Caco-2 (cell line): Measurements from ENCODE around the gene AGMAT. TPM values are rescaled to one million over a fixed set of nuclear protein-coding genes. Genes with fewer than 3 reads are reported as not detected.

Source experiments
- BruUV-seq: library from RNA; stranded (reverse); fragments of 400-500 nt; replicated peaks from 2 replicates; lab custom pipeline; 2021; lab: Mats Ljungman, UMichigan
- CTCF ChIA-PET: fragments of 300-600 bp; sonication (Branson Sonifier 250); formaldehyde crosslinking; loops from one replicate; lab custom pipeline; 2022; ENCODE audit warnings: antibody characterized with exemption; lab: Charles Lee
- POLR2A ChIA-PET: fragments of 300-600 bp; sonication (Branson Sonifier 250); formaldehyde crosslinking; loops from one replicate; lab custom pipeline; 2022; ENCODE audit warnings: antibody characterized with exemption; lab: Charles Lee
- DNase-seq, 2 experiments: peaks; one replicate each; pipeline versions ENCODE4 v3.0.0 to v3.0.0-alpha.2; 2020 to 2022
- H3K27me3 ChIP-seq: replicated peaks from 2 replicates; pipeline ENCODE4 v1.6.0; 2011; ENCODE audit warnings: low read length; ENCODE audit not compliant: control insufficient read depth, insufficient read depth
- H3K36me3 ChIP-seq: 2 replicates; pipeline ENCODE4 v1.5.1; 2011; ENCODE audit warnings: low read length; ENCODE audit not compliant: control insufficient read depth, insufficient read depth
- H3K4me1 ChIP-seq: fragments of 250-450 bp; sonication (Bioruptor Pico); 2 replicates; pipeline ENCODE4 v1.5.1; 2020; ENCODE audit warnings: mild to moderate bottlenecking
- H3K4me3 ChIP-seq: 2 replicates; pipeline ENCODE4 v1.5.1; 2011; ENCODE audit warnings: low read depth, mild to moderate bottlenecking, control low read depth, low read length
- H3K9me3 ChIP-seq: fragments of 250-450 bp; sonication (Bioruptor Pico); 2 replicates; pipeline ENCODE4 v1.5.1; 2020; ENCODE audit warnings: mild to moderate bottlenecking, moderate library complexity
- H3K27ac Mint-ChIP-seq: one replicate; pipeline ENCODE4 v1.8.0; 2022; ENCODE audit warnings: mixed read lengths; ENCODE audit not compliant: unreplicated experiment
- H3K27me3 Mint-ChIP-seq: one replicate; pipeline ENCODE4 v1.8.0; 2022; ENCODE audit warnings: mixed read lengths; ENCODE audit not compliant: insufficient read depth, unreplicated experiment
- H3K36me3 Mint-ChIP-seq: one replicate; pipeline ENCODE4 v1.8.0; 2022; ENCODE audit warnings: mild to moderate bottlenecking, mixed read lengths; ENCODE audit not compliant: insufficient read depth, unreplicated experiment
- H3K4me1 Mint-ChIP-seq: one replicate; pipeline ENCODE4 v1.8.0; 2022; ENCODE audit warnings: low read depth, mixed read lengths; ENCODE audit not compliant: unreplicated experiment
- H3K4me3 Mint-ChIP-seq: one replicate; pipeline ENCODE4 v1.8.0; 2022; ENCODE audit warnings: mild to moderate bottlenecking, moderate library complexity, mixed read lengths; ENCODE audit not compliant: unreplicated experiment
- H3K9me3 Mint-ChIP-seq: one replicate; pipeline ENCODE4 v1.8.0; 2022; ENCODE audit warnings: mixed read lengths; ENCODE audit not compliant: unreplicated experiment
- CTCF ChIP-seq, 2 experiments: fragments of 200-600 bp in 1 of 2; IDR thresholded peaks; 1 replicate in 1 of 2; 2 replicates in 1 of 2; pipeline versions ENCODE4 v1.5.1 to v1.8.0; 2011 to 2022; ENCODE audit warnings: antibody characterized with exemption in 1 of 2, control low read depth in 1 of 2, inconsistent platforms in 1 of 2, low read depth in 1 of 2, low read length in 1 of 2, mild to moderate bottlenecking in 1 of 2, moderate library complexity in 1 of 2; ENCODE audit not compliant: insufficient read depth in 1 of 2, severe bottlenecking in 1 of 2, unreplicated experiment in 1 of 2
- intact Hi-C: fragments of 100-400 bp; cut with micrococcal nuclease; formaldehyde crosslinking; loops from one replicate; pipeline ENCODE4 v1.10.0; 2022; ENCODE audit not compliant: unreplicated experiment
- total RNA-seq: library from RNA; stranded (reverse); gene quantifications from 2 replicates; pipeline ENCODE4 v1.2.3, GENCODE V29; 2022

AGMAT gene
- total RNA-seq, 1 experiment from 2014 or later: 48.3 TPM

GRCh38 chr1:15524021-15524282, 60.9 kb downstream of the AGMAT start, which contains the start of gene CASP9:
Gene CASP9, minus strand, starts transcription at chr1:15524215. Its CDS starts 15 bp downstream, at chr1:15524200.
- TF ChIP-seq CTCF (IDR thresholded peaks at IDR 0.05; ENCODE audit: insufficient read depth in 1 of 2, low read depth in 1 of 2, low read length in 1 of 2, severe bottlenecking in 1 of 2, unreplicated experiment in 1 of 2): no peak
- H3K4me1 Mint-ChIP-seq: peaks cover 9% of the 10 kb centered on the region
- H3K27me3 Mint-ChIP-seq: no peaks in the 10 kb centered on the region
- no peak for DNase-seq
- no peaks in the 10 kb centered on the region for H3K9me3 Mint-ChIP-seq
- POLR2A ChIA-PET: no interaction called here
- H3K36me3 Mint-ChIP-seq: peaks cover 29% of the 10 kb centered on the region
- Histone ChIP-seq H3K27me3 (no peaks in the 10 kb centered on the region), H3K4me3 (peak within 1 kb of the TSS; percentile 65), H3K9me3 (no peaks in the 10 kb centered on the region), H3K36me3 (no peaks in the 10 kb centered on the region), H3K4me1 (peaks cover 8% of the 10 kb centered on the region; the same call in 1 of the 2 replicates)
- no TSS peak for BruUV-seq
- intact Hi-C loops: no loop called here
- CTCF ChIA-PET: no interaction called here
- peak within 1 kb of the TSS; percentile 81 for H3K4me3 Mint-ChIP-seq
- H3K27ac Mint-ChIP-seq: peak within 1 kb of the TSS; percentile 96

GRCh38 chr1:15523104-15524020, 61.5 kb downstream of the AGMAT start:
- Histone ChIP-seq H3K9me3 (no peaks in the 10 kb centered on the region), H3K4me1 (peaks cover 8% of the 10 kb centered on the region; the same call in 1 of the 2 replicates), H3K27me3 (no peaks in the 10 kb centered on the region), H3K4me3 (peak overlapping the region; percentile 61), H3K36me3 (no peaks in the 10 kb centered on the region)
- H3K27me3 Mint-ChIP-seq: no peaks in the 10 kb centered on the region
- intact Hi-C loops: no loop called here
- peak overlapping the region; percentile 96 for H3K27ac Mint-ChIP-seq
- BruUV-seq: TSS peak; percentile 71
- peaks cover 9% of the 10 kb centered on the region for H3K4me1 Mint-ChIP-seq
- H3K36me3 Mint-ChIP-seq: peaks cover 29% of the 10 kb centered on the region
- no peak for DNase-seq
- POLR2A ChIA-PET: no interaction called here
- no peak for TF ChIP-seq CTCF (IDR thresholded peaks at IDR 0.05; ENCODE audit: insufficient read depth in 1 of 2, low read depth in 1 of 2, low read length in 1 of 2, severe bottlenecking in 1 of 2, unreplicated experiment in 1 of 2)
- H3K4me3 Mint-ChIP-seq: peak overlapping the region; percentile 81
- no peaks in the 10 kb centered on the region for H3K9me3 Mint-ChIP-seq
- CTCF ChIA-PET: no interaction called here

GRCh38 chr1:15522551-15522950, 62.3 kb downstream of the AGMAT start:
- Histone ChIP-seq H3K4me3 (no peak overlapping the region), H3K4me1 (peaks cover 8% of the 10 kb centered on the region; the same call in 1 of the 2 replicates), H3K36me3 (no peaks in the 10 kb centered on the region), H3K9me3 (no peaks in the 10 kb centered on the region), H3K27me3 (no peaks in the 10 kb centered on the region)
- H3K27ac Mint-ChIP-seq: no peak overlapping the region
- H3K36me3 Mint-ChIP-seq: peaks cover 29% of the 10 kb centered on the region
- H3K27me3 Mint-ChIP-seq: no peaks in the 10 kb centered on the region
- no peak for TF ChIP-seq CTCF (IDR thresholded peaks at IDR 0.05; ENCODE audit: insufficient read depth in 1 of 2, low read depth in 1 of 2, low read length in 1 of 2, severe bottlenecking in 1 of 2, unreplicated experiment in 1 of 2)
- no TSS peak for BruUV-seq
- ChIA-PET CTCF (no interaction called here), POLR2A (no interaction called here)
- DNase-seq: no peak
- H3K4me1 Mint-ChIP-seq: peaks cover 9% of the 10 kb centered on the region
- H3K4me3 Mint-ChIP-seq: no peak overlapping the region
- no peaks in the 10 kb centered on the region for H3K9me3 Mint-ChIP-seq
- intact Hi-C loops: no loop called here

Other genes starting within 250 kb of the AGMAT start
- gene EFHD2, start 175.2 kb downstream of the AGMAT start, total RNA-seq: 29.5 and 30.3 TPM in 2 replicates
- gene CTRC, start 146.6 kb downstream of the AGMAT start, total RNA-seq: not detected in 2 replicates
- gene CELA2A, start 128.3 kb downstream of the AGMAT start, total RNA-seq: not detected in 2 replicates
- not detected in 2 replicates for gene CELA2B, start 108.9 kb downstream of the AGMAT start, total RNA-seq
- 9.9 and 12.4 TPM in 2 replicates for gene CASP9, start 60.8 kb downstream of the AGMAT start, total RNA-seq
- gene DNAJC16, start 58.2 kb downstream of the AGMAT start, total RNA-seq: 15.1 and 17.2 TPM in 2 replicates
- gene DDI2, start 32.4 kb upstream of the AGMAT start, total RNA-seq: 53.1 and 53.4 TPM in 2 replicates
- 33.3 and 38.6 TPM in 2 replicates for gene PLEKHM2, start 99.3 kb upstream of the AGMAT start, total RNA-seq
- 0.49 and 1.1 TPM in 2 replicates for gene SLC25A34, start 151.2 kb upstream of the AGMAT start, total RNA-seq
- 2.7 and 3.5 TPM in 2 replicates for gene TMEM82, start 157.4 kb upstream of the AGMAT start, total RNA-seq
- gene FBLIM1, start 173.7 kb upstream of the AGMAT start, total RNA-seq: 3.6 and 5.5 TPM in 2 replicates
- 1.8 and 1.9 TPM in 2 replicates for gene UQCRHL, start 222.6 kb upstream of the AGMAT start, total RNA-seq